Neural crest cell (in vitro differentiated cells): ENCODE measurements around the gene COL25A1. TPM values are rescaled to one million over a fixed set of nuclear protein-coding genes. Genes with fewer than 3 reads are reported as not detected.

Experiments used
- DNase-seq: peaks from one replicate; pipeline ENCODE4 v3.0.0; 2021; ENCODE audit warnings: low read depth, mixed read lengths, low spot score
- H3K27ac Mint-ChIP-seq: one replicate; pipeline ENCODE4 v1.8.0; 2021; ENCODE audit warnings: mild to moderate bottlenecking, mixed read lengths; ENCODE audit not compliant: unreplicated experiment
- H3K27me3 Mint-ChIP-seq: 2 replicates; pipeline ENCODE4 v1.8.0; 2021; ENCODE audit warnings: low read depth, mild to moderate bottlenecking, mixed read lengths
- H3K36me3 Mint-ChIP-seq: 2 replicates; pipeline ENCODE4 v1.8.0; 2021; ENCODE audit warnings: low read depth, mild to moderate bottlenecking, mixed read lengths
- H3K4me1 Mint-ChIP-seq: 2 replicates; pipeline ENCODE4 v1.8.0; 2021; ENCODE audit warnings: mixed read lengths
- H3K4me3 Mint-ChIP-seq: one replicate; pipeline ENCODE4 v1.8.0; 2021; ENCODE audit warnings: mild to moderate bottlenecking, mixed read lengths
- H3K9me3 Mint-ChIP-seq: 2 replicates; pipeline ENCODE4 v1.8.0; 2021; ENCODE audit warnings: mixed read lengths
- CTCF ChIP-seq: fragments of 200-600 bp; sonication (generic); conservative IDR thresholded peaks from 2 replicates; pipeline ENCODE4 v1.5.0; 2021; ENCODE audit warnings: antibody characterized with exemption, mild to moderate bottlenecking
- total RNA-seq: library from RNA; stranded (reverse); gene quantifications from 2 replicates; pipeline ENCODE4 v1.2.1, GENCODE V29; 2021

Gene COL25A1
- total RNA-seq, 1 donor from 2014 or later, result 39.3 TPM

- no peaks in the 10 kb centered on the region for H3K27me3 Mint-ChIP-seq
- no peak for TF ChIP-seq CTCF
- H3K4me3 Mint-ChIP-seq, result no peak overlapping the region
- H3K9me3 Mint-ChIP-seq, result no peaks in the 10 kb centered on the region
- DNase-seq, result no peak
- peaks cover 33% of the 10 kb centered on the region for H3K4me1 Mint-ChIP-seq
- H3K36me3 Mint-ChIP-seq, result peaks cover 3% of the 10 kb centered on the region
- no peak overlapping the region for H3K27ac Mint-ChIP-seq
These were observed 95.4 kb downstream of the COL25A1 start for GRCh38 chr4:109207061-109207460.

GRCh38 chr4:109206620-109207019 is 95.8 kb downstream of the COL25A1 start:
- no peak for DNase-seq
- peaks cover 5% of the 10 kb centered on the region for H3K36me3 Mint-ChIP-seq
- H3K4me3 Mint-ChIP-seq, result no peak overlapping the region
- H3K9me3 Mint-ChIP-seq, result no peaks in the 10 kb centered on the region
- H3K4me1 Mint-ChIP-seq, result peaks cover 33% of the 10 kb centered on the region
- no peaks in the 10 kb centered on the region for H3K27me3 Mint-ChIP-seq
- H3K27ac Mint-ChIP-seq, result no peak overlapping the region
- TF ChIP-seq CTCF, result no peak

- DNase-seq, result no peak
- H3K27me3 Mint-ChIP-seq, result no peaks in the 10 kb centered on the region
- H3K4me3 Mint-ChIP-seq, result no peak overlapping the region
- TF ChIP-seq CTCF, result no peak
- H3K36me3 Mint-ChIP-seq, result peaks cover 5% of the 10 kb centered on the region
- no peaks in the 10 kb centered on the region for H3K9me3 Mint-ChIP-seq
- no peak overlapping the region for H3K27ac Mint-ChIP-seq
- H3K4me1 Mint-ChIP-seq, result peaks cover 33% of the 10 kb centered on the region
These were observed 97.3 kb downstream of the COL25A1 start for GRCh38 chr4:109205186-109205585.

- Mint-ChIP-seq H3K4me3 (no peak overlapping the region), H3K4me1 (peaks cover 13% of the 10 kb centered on the region), H3K36me3 (peaks cover 5% of the 10 kb centered on the region)
These were observed 102.9 kb downstream of the COL25A1 start for GRCh38 chr4:109199585-109199984.

GRCh38 chr4:109195646-109196045 is 106.8 kb downstream of the COL25A1 start:
- Mint-ChIP-seq H3K27me3 (no peaks in the 10 kb centered on the region), H3K9me3 (no peaks in the 10 kb centered on the region)

More at GRCh38 chr4:109199585-109199984, 102.9 kb downstream of the COL25A1 start:
- H3K9me3 Mint-ChIP-seq, result no peaks in the 10 kb centered on the region
- no peak for TF ChIP-seq CTCF
- H3K27me3 Mint-ChIP-seq, result no peaks in the 10 kb centered on the region
- DNase-seq, result no peak
- no peak overlapping the region for H3K27ac Mint-ChIP-seq

More at GRCh38 chr4:109195646-109196045, 106.8 kb downstream of the COL25A1 start:
- H3K4me3 Mint-ChIP-seq, result no peak overlapping the region
- no peak overlapping the region for H3K27ac Mint-ChIP-seq
- peaks cover 2% of the 10 kb centered on the region for H3K36me3 Mint-ChIP-seq
- no peak for TF ChIP-seq CTCF
- DNase-seq, result no peak
- H3K4me1 Mint-ChIP-seq, result peaks cover 13% of the 10 kb centered on the region
